Stomach (tissue), 4 donors: ENCODE results near the gene OR10P1.

Experiments used
- EP300 ChIP-seq: sonication (generic); formaldehyde crosslinking; IDR thresholded peaks from one replicate; pipeline ENCODE4 v1.6.1; 2017; ENCODE audit warnings: antibody characterized with exemption
- POLR2A ChIP-seq, 4 donors: fragments of 450-650 bp; IDR thresholded peaks; one replicate each; pipeline ENCODE4 v1.6.1; 2016; ENCODE audit warnings: antibody characterized with exemption in 4 of 4, control low read depth in 2 of 4, mild to moderate bottlenecking in 1 of 4, moderate library complexity in 1 of 4
- TF ChIP-seq, protein P1 (sequence below), 7 experiments: fragments of 450-650 bp in 4 of 7; fragments of 200-600 bp in 3 of 7; sonication (generic) in 3 of 7; IDR thresholded peaks; one replicate each; pipeline ENCODE4 v1.5.1; 2016 to 2019; ENCODE audit warnings: antibody characterized with exemption in 7 of 7, control low read depth in 2 of 7, mild to moderate bottlenecking in 1 of 7

DNA sequence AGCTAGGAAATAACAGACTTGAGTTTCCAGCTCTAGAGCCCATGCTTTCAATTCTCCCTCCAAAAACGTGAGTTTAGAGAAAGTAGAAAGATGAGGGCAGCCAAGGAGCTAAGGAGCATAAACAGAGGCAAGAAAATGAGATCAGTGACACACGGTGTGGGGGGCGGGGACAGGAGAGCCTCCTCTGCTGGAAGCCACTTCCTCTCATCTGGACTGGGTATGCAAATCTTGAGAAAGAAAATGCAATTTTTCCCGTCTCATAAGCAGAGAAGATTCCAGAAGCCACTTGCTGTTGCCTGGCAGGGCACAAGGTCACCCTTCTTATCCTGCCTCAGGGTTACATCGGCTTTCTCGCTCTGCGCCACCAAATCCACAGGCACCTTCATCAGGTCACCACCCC is 6.0 kb downstream of the OR10P1 start:
- TF ChIP-seq, protein P1, sequence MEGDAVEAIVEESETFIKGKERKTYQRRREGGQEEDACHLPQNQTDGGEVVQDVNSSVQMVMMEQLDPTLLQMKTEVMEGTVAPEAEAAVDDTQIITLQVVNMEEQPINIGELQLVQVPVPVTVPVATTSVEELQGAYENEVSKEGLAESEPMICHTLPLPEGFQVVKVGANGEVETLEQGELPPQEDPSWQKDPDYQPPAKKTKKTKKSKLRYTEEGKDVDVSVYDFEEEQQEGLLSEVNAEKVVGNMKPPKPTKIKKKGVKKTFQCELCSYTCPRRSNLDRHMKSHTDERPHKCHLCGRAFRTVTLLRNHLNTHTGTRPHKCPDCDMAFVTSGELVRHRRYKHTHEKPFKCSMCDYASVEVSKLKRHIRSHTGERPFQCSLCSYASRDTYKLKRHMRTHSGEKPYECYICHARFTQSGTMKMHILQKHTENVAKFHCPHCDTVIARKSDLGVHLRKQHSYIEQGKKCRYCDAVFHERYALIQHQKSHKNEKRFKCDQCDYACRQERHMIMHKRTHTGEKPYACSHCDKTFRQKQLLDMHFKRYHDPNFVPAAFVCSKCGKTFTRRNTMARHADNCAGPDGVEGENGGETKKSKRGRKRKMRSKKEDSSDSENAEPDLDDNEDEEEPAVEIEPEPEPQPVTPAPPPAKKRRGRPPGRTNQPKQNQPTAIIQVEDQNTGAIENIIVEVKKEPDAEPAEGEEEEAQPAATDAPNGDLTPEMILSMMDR (IDR thresholded peaks at IDR 0.05) = no peak
- TF ChIP-seq POLR2A (IDR thresholded peaks at IDR 0.05) (no peak), EP300 (no peak)
